Measurements from ENCODE around the gene NRG2. TPM values are rescaled to one million over a fixed set of nuclear protein-coding genes. Genes with fewer than 3 reads are reported as not detected.

NRG2 gene
- total and polyA plus RNA-seq, 2 donors (not counting 3 experiments of a cell fraction or from before 2014, with no cell fraction given): 0.26 to 0.42 TPM

- H3K9ac ChIP-seq (replicated peaks; ENCODE audit: extremely low read depth, insufficient read depth, low read length): no peak overlapping the region
- TF ChIP-seq JUN (IDR thresholded peaks at IDR 0.05; ENCODE audit: borderline replicate concordance, insufficient read depth, insufficient read length, low read depth) (no peak), MAX (IDR thresholded peaks at IDR 0.05; ENCODE audit: insufficient read depth, insufficient read length) (no peak), EZH2 (IDR thresholded peaks at IDR 0.05; ENCODE audit: borderline replicate concordance, low read depth, low read length, severe bottlenecking) (no peak), MYC (IDR thresholded peaks at IDR 0.05; ENCODE audit: low read depth, low read length) (no peak), FOS (IDR thresholded peaks at IDR 0.05; ENCODE audit: borderline replicate concordance, insufficient read depth, low read length) (no peak), GATA2 (IDR thresholded peaks at IDR 0.05; ENCODE audit: insufficient read depth, insufficient read length, low read depth, low read length) (no peak), POLR2AphosphoS5 (IDR thresholded peaks at IDR 0.05; ENCODE audit: insufficient read depth, low read depth, low read length) (no peak), POLR2A (IDR thresholded peaks at IDR 0.05; ENCODE audit: low read depth, low read length) (no peak), CTCF (IDR thresholded peaks at IDR 0.05; ENCODE audit: extremely low read depth in 1 of 2, insufficient read depth in 1 of 2, low read depth in 1 of 2, low read length in 2 of 2) (no peak)
- DNase-seq (ENCODE audit: low read depth, low spot score): no peak
- dilution Hi-C loops (cut with MboI; ENCODE audit: extremely low pct_ligation_motif_present, low sequenced_read_pairs): no loop called here
- no peak overlapping the region for H3K4me2 ChIP-seq (ENCODE audit: insufficient read depth, low read length)
- FAIRE-seq: no peak
- H3K9me3 ChIP-seq (replicated peaks; ENCODE audit: control insufficient read depth, insufficient read depth, low read length): no peaks in the 10 kb centered on the region
- H4K20me1 ChIP-seq (replicated peaks; ENCODE audit: control insufficient read depth, extremely low read depth, insufficient read depth, low read length): no peaks in the 10 kb centered on the region
- peaks cover 48 to 50% of the 10 kb centered on the region in 2 experiments for H3K27me3 ChIP-seq (ENCODE audit: control insufficient read depth in 2 of 2, insufficient read depth in 2 of 2, low read length in 2 of 2)
- ChIA-PET CTCF (interaction anchor here (0.7 to 3.8 kb wide), 5 partner anchors 10 to 348 kb away, joined by 3 to 34 read pairs (median 3); no protein-coding TSS in a partner anchor), POLR2A (interaction anchor here (0.5 kb wide), 1 partner anchor 50 kb away, joined by 4 read pairs; no protein-coding TSS in a partner anchor)
- H3K4me3 ChIP-seq (replicated peaks in 1 of 3; ENCODE audit: insufficient read depth in 1 of 3, low read depth in 1 of 3, low read length in 3 of 3): no peak overlapping the region
- no peak overlapping the region for H2AFZ ChIP-seq (ENCODE audit: low read depth, low read length)
- intact Hi-C loops (cut with micrococcal nuclease): no loop called here
- H3K27ac ChIP-seq (ENCODE audit: insufficient read depth, low read depth, low read length): no peak overlapping the region
- H3K4me1 ChIP-seq (ENCODE audit: control insufficient read depth, extremely low read depth, insufficient read depth, low read length): no peaks in the 10 kb centered on the region
- H3K9me1 ChIP-seq (replicated peaks; ENCODE audit: control insufficient read depth, extremely low read depth, insufficient read depth, low read length): no peaks in the 10 kb centered on the region
- H3K79me2 ChIP-seq (ENCODE audit: control insufficient read depth, insufficient read depth, low read length): no peaks in the 10 kb centered on the region
- no peaks in the 10 kb centered on the region for H3K36me3 ChIP-seq (ENCODE audit: control insufficient read depth in 2 of 2, extremely low read depth in 1 of 2, insufficient read depth in 2 of 2, low read length in 2 of 2)
- no TSS peak for BruUV-seq (replicated peaks)
These were observed 245.1 kb downstream of the NRG2 start for GRCh38 chr5:139797856-139798510.

Measured in endothelial cell of umbilical vein (primary cell).